Measurements from ENCODE around the gene C2CD4C.
"Not testable (repeated sequence)": the region's sequence is repeated elsewhere in the genome, so short reads cannot be mapped to it uniquely, and the experiment has no call there.

The C2CD4C gene

DNA sequence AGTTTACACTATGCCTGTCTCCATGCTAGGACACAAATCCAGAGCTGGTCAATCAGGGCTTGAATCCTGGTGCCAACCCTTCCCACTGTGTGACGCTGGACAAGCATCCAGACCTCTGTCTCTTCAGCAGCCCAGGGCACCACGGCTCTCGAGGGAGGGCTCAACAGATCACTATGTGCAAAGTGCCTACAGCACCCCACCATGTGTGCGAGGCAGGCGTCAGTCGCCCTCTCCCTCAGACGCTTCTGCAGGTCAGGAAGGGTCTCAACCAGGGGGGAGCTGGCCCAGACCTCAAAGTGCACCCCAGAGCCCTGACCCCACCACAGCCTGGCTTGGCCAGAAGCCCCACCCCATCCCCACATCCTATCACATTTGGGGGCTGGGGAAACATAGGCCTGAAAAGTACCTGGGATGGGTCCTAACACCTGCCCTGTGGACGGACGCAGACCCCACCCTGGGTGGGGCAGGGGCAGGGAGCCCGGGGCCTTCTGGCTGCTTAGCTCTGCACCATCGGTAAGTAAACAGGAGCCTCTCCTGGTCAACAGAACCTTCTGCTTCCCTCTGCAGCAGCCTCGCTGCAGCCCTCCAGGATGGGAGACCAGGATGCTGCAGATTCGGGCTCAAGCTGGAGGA is 2.9 kb upstream of the C2CD4C start:
- no peak overlapping the region for H3K4me3 ChIP-seq (ENCODE audit: low read length in 2 of 2)
- peaks cover 23 to 38% of the 10 kb centered on the region in 2 donors for H3K27me3 ChIP-seq (ENCODE audit: control insufficient read depth in 1 of 2, insufficient read depth in 2 of 2, low read length in 2 of 2)
- H3K27ac ChIP-seq (ENCODE audit: low read length), result no peak overlapping the region
- no peaks in the 10 kb centered on the region for H3K36me3 ChIP-seq (ENCODE audit: control insufficient read depth in 2 of 2, insufficient read depth in 2 of 2, low read length in 2 of 2)
- H3K9ac ChIP-seq (ENCODE audit: low read length in 2 of 2), result no peak overlapping the region
- no peaks in the 10 kb centered on the region for H3K9me3 ChIP-seq (ENCODE audit: control insufficient read depth in 2 of 2, low read length in 2 of 2)
- peaks cover 12% of the 10 kb centered on the region for H3K4me1 ChIP-seq (ENCODE audit: control insufficient read depth, insufficient read depth, low read length)

DNA sequence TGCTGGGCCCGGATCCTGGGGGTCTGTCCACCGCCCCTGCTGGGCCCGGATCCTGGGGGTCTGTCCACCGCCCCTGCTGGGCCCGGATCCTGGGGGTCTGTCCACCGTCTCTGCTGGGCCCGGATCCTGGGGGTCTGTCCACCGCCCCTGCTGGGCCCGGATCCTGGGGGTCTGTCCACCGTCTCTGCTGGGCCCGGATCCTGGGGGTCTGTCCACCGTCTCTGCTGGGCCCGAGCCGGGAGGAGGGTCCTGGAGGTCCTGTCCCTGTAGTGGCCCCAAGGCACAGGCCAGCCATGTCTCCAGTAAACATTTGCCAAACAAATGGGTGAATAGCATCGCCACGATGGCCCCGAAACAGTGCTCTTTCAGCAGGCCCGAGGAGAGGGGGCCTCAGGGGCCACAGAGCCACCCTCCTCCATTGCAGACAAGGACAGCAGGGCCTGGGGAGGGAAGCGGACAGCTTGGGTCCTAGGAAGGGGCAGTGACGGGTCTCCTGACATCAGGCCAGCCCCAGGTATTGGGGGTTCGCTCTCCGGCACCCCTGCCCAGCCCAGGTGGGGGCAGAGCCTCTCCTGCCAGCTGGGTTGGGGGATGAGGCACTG is 2.3 kb upstream of the C2CD4C start:
- not testable (repeated sequence) for H3K36me3 ChIP-seq (ENCODE audit: control insufficient read depth in 2 of 2, insufficient read depth in 2 of 2, low read length in 2 of 2); H3K9ac ChIP-seq (ENCODE audit: low read length in 2 of 2); H3K9me3 ChIP-seq (ENCODE audit: control insufficient read depth in 2 of 2, low read length in 2 of 2); H3K27ac ChIP-seq (ENCODE audit: low read length); H3K4me3 ChIP-seq (ENCODE audit: low read length in 2 of 2)
- Histone ChIP-seq H3K4me1 (ENCODE audit: control insufficient read depth, insufficient read depth, low read length) (peaks cover 12% of the 10 kb centered on the region), H3K27me3 (ENCODE audit: control insufficient read depth in 1 of 2, insufficient read depth in 2 of 2, low read length in 2 of 2) (peaks cover 26 to 38% of the 10 kb centered on the region in 2 donors)

DNA sequence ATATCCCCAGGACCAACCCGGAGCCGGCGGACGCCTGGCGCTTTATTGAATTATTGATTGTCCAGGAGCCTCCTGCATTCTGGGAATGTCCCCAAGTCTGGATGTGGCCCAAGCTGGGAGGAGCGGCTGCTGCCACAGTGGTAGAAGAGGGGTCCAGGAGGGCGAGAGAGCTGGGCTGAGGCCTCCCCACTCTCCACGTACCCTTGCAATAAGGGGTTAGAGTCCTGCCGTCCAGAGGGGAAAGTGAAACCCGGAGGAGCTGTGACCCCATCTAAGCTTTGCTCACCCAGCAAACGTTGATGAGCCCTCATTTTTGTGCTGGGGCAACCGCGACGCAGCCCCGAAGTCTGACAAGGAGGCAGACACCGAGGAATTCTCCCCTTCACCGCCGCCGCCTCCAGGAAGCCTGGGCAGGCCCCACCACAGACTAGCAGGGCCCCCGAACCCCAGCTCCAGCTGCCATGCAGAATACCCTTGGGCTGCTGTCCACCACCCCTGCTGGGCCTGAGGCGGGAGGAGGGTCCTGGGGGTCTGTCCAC is 1.4 kb upstream of the C2CD4C start:
- Histone ChIP-seq H3K9ac (ENCODE audit: low read length in 2 of 2) (no peak overlapping the region), H3K27me3 (ENCODE audit: control insufficient read depth in 1 of 2, insufficient read depth in 2 of 2, low read length in 2 of 2) (peaks cover 32 to 41% of the 10 kb centered on the region in 2 donors), H3K27ac (ENCODE audit: low read length) (no peak overlapping the region), H3K36me3 (ENCODE audit: control insufficient read depth in 2 of 2, insufficient read depth in 2 of 2, low read length in 2 of 2) (no peaks in the 10 kb centered on the region), H3K4me1 (ENCODE audit: control insufficient read depth, insufficient read depth, low read length) (peaks cover 12% of the 10 kb centered on the region), H3K9me3 (ENCODE audit: control insufficient read depth in 2 of 2, low read length in 2 of 2) (no peaks in the 10 kb centered on the region), H3K4me3 (ENCODE audit: low read length in 2 of 2) (no peak overlapping the region)

DNA sequence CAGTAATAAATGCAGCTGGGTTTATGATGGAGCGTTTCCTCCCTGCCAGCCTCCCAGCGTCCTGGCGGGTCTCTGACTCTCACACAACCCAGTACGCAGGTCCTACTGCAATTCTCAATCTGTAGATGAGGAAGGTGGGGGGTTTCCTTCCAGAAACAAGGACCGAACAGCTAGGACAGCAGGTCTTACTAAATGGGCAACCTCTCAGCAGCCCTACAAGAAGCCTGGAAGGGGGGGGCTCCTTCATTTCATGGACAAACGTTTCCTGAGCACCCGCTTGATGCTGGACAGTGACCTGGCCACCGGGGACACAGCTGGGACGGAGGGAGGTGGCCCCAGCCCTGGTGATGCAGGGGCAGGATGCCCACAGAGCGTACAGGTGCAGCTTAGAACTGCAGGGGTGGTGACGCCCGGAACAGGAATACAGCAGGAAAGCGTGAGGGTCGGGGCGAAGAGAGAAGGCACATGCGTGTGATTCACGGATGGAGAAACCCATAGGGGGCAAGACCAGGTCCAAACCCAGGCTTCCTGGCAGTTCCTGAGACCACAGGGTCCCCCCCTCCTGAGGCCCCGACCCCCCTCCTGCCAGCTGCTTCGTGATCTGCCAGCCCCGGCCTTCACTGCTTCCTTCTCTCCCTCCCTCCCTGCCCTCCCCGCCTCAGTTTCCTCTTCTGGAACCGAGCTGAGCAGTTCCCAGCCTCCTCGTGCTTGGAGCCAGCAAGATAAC is 732 bp upstream of the C2CD4C start:
- Histone ChIP-seq H3K9ac (ENCODE audit: low read length in 2 of 2) (no peak overlapping the region), H3K27ac (ENCODE audit: low read length) (no peak overlapping the region), H3K4me1 (ENCODE audit: control insufficient read depth, insufficient read depth, low read length) (peaks cover 12% of the 10 kb centered on the region), H3K9me3 (ENCODE audit: control insufficient read depth in 2 of 2, low read length in 2 of 2) (no peaks in the 10 kb centered on the region), H3K4me3 (ENCODE audit: low read length in 2 of 2) (peak overlapping the region; percentile 40 to 60), H3K36me3 (ENCODE audit: control insufficient read depth in 2 of 2, insufficient read depth in 2 of 2, low read length in 2 of 2) (no peaks in the 10 kb centered on the region), H3K27me3 (ENCODE audit: control insufficient read depth in 1 of 2, insufficient read depth in 2 of 2, low read length in 2 of 2) (peaks cover 32 to 44% of the 10 kb centered on the region in 2 donors)

DNA sequence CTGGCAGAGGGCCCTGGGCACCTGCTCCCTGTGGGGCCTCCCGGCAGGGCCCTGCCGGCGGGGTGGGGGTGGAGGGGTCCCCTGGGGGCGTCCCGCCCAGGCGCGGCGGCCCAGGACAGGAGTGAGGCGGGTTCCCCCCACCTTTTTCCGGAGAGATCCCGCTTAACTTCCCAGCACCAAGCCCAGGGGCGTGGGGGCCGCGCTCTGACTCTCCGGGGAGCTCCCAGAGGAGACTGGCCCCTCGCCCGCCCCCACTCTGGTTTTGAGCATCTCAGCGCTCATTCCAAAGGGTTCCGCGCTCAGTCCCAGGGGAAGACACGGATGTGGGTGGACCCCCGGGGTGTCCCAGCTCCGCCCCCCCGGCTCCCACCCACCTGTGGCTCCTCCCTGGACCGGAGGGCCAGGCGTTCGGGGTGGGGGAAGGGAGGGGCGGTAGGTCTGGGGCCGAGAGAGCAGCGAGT is 476 bp downstream of the C2CD4C start:
- Histone ChIP-seq H3K36me3 (ENCODE audit: control insufficient read depth in 2 of 2, insufficient read depth in 2 of 2, low read length in 2 of 2) (no peaks in the 10 kb centered on the region), H3K9me3 (ENCODE audit: control insufficient read depth in 2 of 2, low read length in 2 of 2) (no peaks in the 10 kb centered on the region), H3K27ac (ENCODE audit: low read length) (no peak overlapping the region), H3K4me3 (ENCODE audit: low read length in 2 of 2) (peak overlapping the region in 1 of 2 donors; percentile 40), H3K9ac (ENCODE audit: low read length in 2 of 2) (no peak overlapping the region), H3K4me1 (ENCODE audit: control insufficient read depth, insufficient read depth, low read length) (peaks cover 12% of the 10 kb centered on the region), H3K27me3 (ENCODE audit: control insufficient read depth in 1 of 2, insufficient read depth in 2 of 2, low read length in 2 of 2) (peaks cover 34 to 46% of the 10 kb centered on the region in 2 donors)

DNA sequence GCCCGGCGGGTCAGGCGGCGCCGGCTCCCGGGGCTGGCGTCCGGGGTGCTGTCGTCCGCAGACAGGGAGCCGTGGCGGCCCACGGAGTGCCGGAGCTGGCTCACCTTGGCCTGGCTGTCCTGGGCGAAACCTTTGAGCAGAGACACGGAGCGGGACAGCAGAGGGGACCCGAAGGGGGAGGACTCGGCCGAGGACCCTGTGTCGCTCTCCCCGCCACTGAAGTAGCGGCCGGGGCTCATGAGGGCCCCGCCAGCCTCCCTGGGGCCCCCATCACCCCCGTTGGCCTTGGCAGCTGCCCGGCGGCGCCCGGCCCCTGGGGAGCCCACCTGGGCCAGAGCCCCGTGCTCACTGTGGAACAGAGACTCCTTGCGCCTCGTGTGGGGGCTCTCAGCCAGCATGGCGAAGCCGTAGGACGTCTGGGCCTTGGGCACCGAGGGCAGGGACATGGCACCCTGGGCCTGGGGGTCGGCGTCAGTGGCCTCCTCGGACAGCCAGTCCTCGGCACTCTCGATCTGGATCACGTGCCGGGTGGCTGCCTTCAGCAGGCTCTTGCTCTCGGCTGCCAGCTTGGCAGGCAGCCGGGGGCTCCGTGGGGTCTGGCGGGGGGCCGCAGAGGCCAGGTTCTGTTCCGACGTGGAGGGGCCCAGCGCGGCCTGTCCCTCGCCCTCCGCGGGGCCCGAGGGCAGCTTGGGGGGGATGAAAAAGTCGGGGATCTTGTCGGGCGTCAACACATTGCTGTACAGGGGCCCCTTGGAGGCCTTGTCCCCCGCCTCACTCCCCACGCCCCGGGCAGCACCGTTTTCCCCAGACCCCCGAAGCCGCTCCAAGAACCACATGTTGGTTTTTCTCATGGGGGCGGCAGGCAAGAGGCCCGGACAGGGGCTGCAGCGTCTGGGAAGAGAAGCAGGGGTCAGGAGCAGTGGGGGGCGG is 1.2 kb downstream of the C2CD4C start:
- Histone ChIP-seq H3K4me3 (ENCODE audit: low read length in 2 of 2) (no peak overlapping the region), H3K9me3 (ENCODE audit: control insufficient read depth in 2 of 2, low read length in 2 of 2) (no peaks in the 10 kb centered on the region), H3K4me1 (ENCODE audit: control insufficient read depth, insufficient read depth, low read length) (peaks cover 12% of the 10 kb centered on the region), H3K27me3 (ENCODE audit: control insufficient read depth in 1 of 2, insufficient read depth in 2 of 2, low read length in 2 of 2) (peaks cover 41 to 53% of the 10 kb centered on the region in 2 donors), H3K27ac (ENCODE audit: low read length) (no peak overlapping the region), H3K9ac (ENCODE audit: low read length in 2 of 2) (no peak overlapping the region), H3K36me3 (ENCODE audit: control insufficient read depth in 2 of 2, insufficient read depth in 2 of 2, low read length in 2 of 2) (no peaks in the 10 kb centered on the region)

DNA sequence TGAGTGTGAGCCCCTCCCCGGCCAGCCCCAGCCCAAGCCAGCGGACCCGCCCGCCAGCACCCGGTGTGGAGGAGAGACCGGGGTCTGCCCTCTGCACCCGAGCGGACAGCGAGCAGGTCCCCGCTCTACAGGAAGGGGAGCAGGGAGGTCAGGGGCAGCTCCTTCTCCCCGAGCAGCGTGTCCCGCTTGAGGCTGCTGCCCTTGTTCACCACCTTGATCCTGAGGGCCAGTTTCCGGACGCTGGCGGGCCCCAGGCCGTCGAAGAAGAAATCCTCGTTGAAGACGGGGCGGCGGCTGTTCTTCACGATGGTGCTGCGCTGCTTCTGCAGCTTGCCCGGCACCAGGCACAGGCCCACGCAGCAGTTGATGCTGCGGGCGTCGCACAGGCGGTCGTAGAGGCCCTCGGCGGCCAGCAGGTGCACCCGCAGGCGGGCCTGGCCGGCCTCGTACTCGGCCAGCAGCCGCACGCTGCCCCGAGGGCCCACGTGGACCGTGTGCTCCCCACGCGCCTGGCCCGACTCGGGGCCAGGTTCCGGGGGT is 1.9 kb downstream of the C2CD4C start:
- H3K27me3 ChIP-seq (ENCODE audit: control insufficient read depth in 1 of 2, insufficient read depth in 2 of 2, low read length in 2 of 2), result peaks cover 40 to 56% of the 10 kb centered on the region in 2 donors

DNA sequence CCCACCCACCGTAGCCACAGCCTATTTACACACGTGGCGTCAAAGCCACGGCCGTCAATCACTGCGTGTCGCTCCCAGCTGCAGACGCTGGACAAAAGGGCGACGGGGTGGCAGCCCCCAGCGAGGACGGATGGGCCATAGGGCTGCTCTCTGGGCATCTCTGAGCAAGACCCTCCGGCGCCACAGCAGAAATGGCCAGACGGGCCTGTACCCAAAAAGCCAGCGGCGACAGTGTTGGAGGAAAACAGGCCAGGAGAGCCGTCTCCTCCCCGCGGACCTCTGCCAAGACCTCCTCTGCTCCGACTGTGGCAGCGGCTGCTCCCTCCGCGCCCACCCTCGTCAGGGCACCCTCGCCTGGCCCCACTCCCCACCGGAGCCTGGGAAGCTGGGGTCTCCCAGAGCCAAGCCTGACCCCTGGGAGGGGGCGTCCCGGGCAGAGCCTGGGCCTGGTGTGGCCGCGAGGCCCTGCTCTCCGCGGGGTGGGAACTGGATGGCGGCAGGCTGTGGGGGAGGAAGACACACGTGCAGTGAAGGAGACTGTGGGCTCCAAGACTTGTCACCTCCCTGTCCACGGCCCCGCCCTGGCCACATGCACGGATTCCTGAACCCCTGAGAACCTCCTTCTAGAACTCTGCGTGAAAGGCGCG is 2.7 kb downstream of the C2CD4C start:
- Histone ChIP-seq H3K4me1 (ENCODE audit: control insufficient read depth, insufficient read depth, low read length) (peaks cover 14% of the 10 kb centered on the region), H3K9me3 (ENCODE audit: control insufficient read depth in 2 of 2, low read length in 2 of 2) (no peaks in the 10 kb centered on the region), H3K36me3 (ENCODE audit: control insufficient read depth in 2 of 2, insufficient read depth in 2 of 2, low read length in 2 of 2) (no peaks in the 10 kb centered on the region), H3K9ac (ENCODE audit: low read length in 2 of 2) (no peak overlapping the region), H3K4me3 (ENCODE audit: low read length in 2 of 2) (no peak overlapping the region), H3K27ac (ENCODE audit: low read length) (no peak overlapping the region), H3K27me3 (ENCODE audit: control insufficient read depth in 1 of 2, insufficient read depth in 2 of 2, low read length in 2 of 2) (peaks cover 36 to 53% of the 10 kb centered on the region in 2 donors)

More for the DNA sequence above, 1.9 kb downstream of the C2CD4C start:
- no peaks in the 10 kb centered on the region for H3K9me3 ChIP-seq (ENCODE audit: control insufficient read depth in 2 of 2, low read length in 2 of 2)
- no peak overlapping the region for H3K4me3 ChIP-seq (ENCODE audit: low read length in 2 of 2)
- H3K9ac ChIP-seq (ENCODE audit: low read length in 2 of 2), result no peak overlapping the region
- H3K4me1 ChIP-seq (ENCODE audit: control insufficient read depth, insufficient read depth, low read length), result peaks cover 13% of the 10 kb centered on the region
- H3K36me3 ChIP-seq (ENCODE audit: control insufficient read depth in 2 of 2, insufficient read depth in 2 of 2, low read length in 2 of 2), result no peaks in the 10 kb centered on the region
- H3K27ac ChIP-seq (ENCODE audit: low read length), result no peak overlapping the region

DNA sequence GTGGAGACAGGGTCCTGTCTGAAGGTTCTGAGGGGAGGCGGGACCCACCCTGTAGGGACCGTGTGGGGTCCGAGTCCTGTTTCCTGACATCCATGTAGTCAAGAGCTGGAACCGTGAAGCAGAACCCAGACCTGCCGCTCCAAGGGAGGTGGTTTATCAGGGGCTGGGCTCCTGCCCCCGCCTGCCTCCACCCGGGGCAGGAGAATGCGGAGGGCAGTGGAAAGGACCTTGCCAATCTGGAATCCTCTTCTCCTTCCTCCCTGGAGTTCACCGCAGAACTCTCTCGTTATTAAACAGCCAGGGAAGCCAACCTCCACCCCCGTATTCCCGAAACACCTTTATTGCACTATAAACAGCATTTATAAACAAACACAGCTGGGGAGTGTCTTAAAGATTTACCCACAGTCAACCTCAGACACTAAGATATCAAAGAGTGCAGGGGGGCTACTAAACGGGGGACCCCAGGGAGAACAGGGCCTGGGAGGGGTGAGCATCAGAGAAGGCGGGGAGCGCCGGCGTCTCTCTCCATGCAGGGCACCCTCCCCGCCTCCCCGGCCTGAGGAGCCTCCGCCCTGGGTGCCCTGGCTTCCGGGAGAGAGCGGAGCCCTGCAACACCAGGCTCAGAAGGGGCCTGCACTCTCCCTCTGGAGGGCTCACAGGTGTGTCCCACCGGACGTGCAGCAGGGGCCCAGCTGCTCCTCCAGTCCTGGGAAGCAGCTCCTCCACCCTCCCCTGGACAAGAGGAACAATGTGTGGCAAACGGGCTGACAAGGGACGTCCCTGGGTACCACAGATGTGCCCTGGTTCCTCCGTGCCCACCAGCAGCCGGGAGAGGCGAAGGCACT is 3.6 kb downstream of the C2CD4C start:
- no peaks in the 10 kb centered on the region for H3K9me3 ChIP-seq (ENCODE audit: control insufficient read depth in 2 of 2, low read length in 2 of 2)
- peaks cover 39 to 56% of the 10 kb centered on the region in 2 donors for H3K27me3 ChIP-seq (ENCODE audit: control insufficient read depth in 1 of 2, insufficient read depth in 2 of 2, low read length in 2 of 2)
- peaks cover 14% of the 10 kb centered on the region for H3K4me1 ChIP-seq (ENCODE audit: control insufficient read depth, insufficient read depth, low read length)
- no peaks in the 10 kb centered on the region for H3K36me3 ChIP-seq (ENCODE audit: control insufficient read depth in 2 of 2, insufficient read depth in 2 of 2, low read length in 2 of 2)
- H3K27ac ChIP-seq (ENCODE audit: low read length), result no peak overlapping the region
- H3K4me3 ChIP-seq (ENCODE audit: low read length in 2 of 2), result no peak overlapping the region
- H3K9ac ChIP-seq (ENCODE audit: low read length in 2 of 2), result no peak overlapping the region

All from stomach smooth muscle (tissue), 2 donors.